GM12878 (cell line): ENCODE data around the gene PLEKHH2.

Experiments
- USF2 ChIP-seq: IDR thresholded peaks from 2 replicates; pipeline ENCODE4 v1.6.1; 2011; ENCODE audit warnings: low read depth, low read length, improper control_type of control experiment, borderline replicate concordance
- TF ChIP-seq, protein P1 (sequence below): IDR thresholded peaks from 2 replicates; pipeline ENCODE4 v1.6.1; 2011; ENCODE audit warnings: borderline replicate concordance, low read depth, mild to moderate bottlenecking, moderate library complexity, mixed read lengths, low read length; ENCODE audit not compliant: insufficient read depth; ENCODE audit errors: extremely low read length

- TF ChIP-seq, protein P1, sequence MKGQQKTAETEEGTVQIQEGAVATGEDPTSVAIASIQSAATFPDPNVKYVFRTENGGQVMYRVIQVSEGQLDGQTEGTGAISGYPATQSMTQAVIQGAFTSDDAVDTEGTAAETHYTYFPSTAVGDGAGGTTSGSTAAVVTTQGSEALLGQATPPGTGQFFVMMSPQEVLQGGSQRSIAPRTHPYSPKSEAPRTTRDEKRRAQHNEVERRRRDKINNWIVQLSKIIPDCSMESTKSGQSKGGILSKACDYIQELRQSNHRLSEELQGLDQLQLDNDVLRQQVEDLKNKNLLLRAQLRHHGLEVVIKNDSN = no peak
- TF ChIP-seq USF2 = no peak
Observed at GRCh38 chr2:43604674-43605073, 32.4 kb upstream of the PLEKHH2 start.
